Upper lobe of right lung (tissue), 1 donor: ENCODE measurements around the gene GALR2. TPM values are rescaled to one million over a fixed set of nuclear protein-coding genes. Genes with fewer than 3 reads are reported as not detected.
"Not testable (repeated sequence)": the region's sequence is repeated elsewhere in the genome, so short reads cannot be mapped to it uniquely, and the experiment has no call there.

Experiments used
- ATAC-seq: fragments of 200-7000 bp; cut with Tn5 transposase; one replicate; pipeline ENCODE4 v1.9.1; 2020; ENCODE audit warnings: mild to moderate bottlenecking, moderate library complexity
- DNase-seq: peaks from one replicate; pipeline ENCODE4 v3.0.0-alpha.2; 2020
- H3K27ac ChIP-seq: fragments of 200-600 bp; one replicate; pipeline ENCODE4 v1.8.0; 2022
- H3K27me3 ChIP-seq: fragments of 200-600 bp; one replicate; pipeline ENCODE4 v1.8.0; 2022; ENCODE audit warnings: mild to moderate bottlenecking
- H3K36me3 ChIP-seq: fragments of 200-600 bp; one replicate; pipeline ENCODE4 v1.8.0; 2022
- H3K4me1 ChIP-seq: fragments of 200-600 bp; one replicate; pipeline ENCODE4 v1.8.0; 2022
- H3K4me3 ChIP-seq: fragments of 200-600 bp; one replicate; pipeline ENCODE4 v1.8.0; 2022; ENCODE audit warnings: mild to moderate bottlenecking
- H3K9me3 ChIP-seq: fragments of 200-600 bp; one replicate; pipeline ENCODE4 v1.8.0; 2022
- intact Hi-C: fragments of 100-400 bp; cut with DNase I; formaldehyde crosslinking; loops from one replicate; pipeline ENCODE4 v1.11.0; 2022
- total RNA-seq: library from RNA; stranded (reverse); fragmentation: NEBNext Ultra II Directional; extraction: Animal tissue kit (Norgen Biotek cat#: 25700); gene quantifications from one replicate; pipeline ENCODE4 v1.2.1, GENCODE V29; 2021
- TF ChIP-seq, protein P1 (sequence below): fragments of 200-600 bp; IDR thresholded peaks from one replicate; pipeline ENCODE4 v1.8.0; 2022; ENCODE audit warnings: antibody characterized with exemption
- donor health status: DM: no; HTN: yes; CAD: no; lungs with severe emphysema.

The GALR2 gene
- total RNA-seq, 1 donor from 2014 or later = not detected

DNA sequence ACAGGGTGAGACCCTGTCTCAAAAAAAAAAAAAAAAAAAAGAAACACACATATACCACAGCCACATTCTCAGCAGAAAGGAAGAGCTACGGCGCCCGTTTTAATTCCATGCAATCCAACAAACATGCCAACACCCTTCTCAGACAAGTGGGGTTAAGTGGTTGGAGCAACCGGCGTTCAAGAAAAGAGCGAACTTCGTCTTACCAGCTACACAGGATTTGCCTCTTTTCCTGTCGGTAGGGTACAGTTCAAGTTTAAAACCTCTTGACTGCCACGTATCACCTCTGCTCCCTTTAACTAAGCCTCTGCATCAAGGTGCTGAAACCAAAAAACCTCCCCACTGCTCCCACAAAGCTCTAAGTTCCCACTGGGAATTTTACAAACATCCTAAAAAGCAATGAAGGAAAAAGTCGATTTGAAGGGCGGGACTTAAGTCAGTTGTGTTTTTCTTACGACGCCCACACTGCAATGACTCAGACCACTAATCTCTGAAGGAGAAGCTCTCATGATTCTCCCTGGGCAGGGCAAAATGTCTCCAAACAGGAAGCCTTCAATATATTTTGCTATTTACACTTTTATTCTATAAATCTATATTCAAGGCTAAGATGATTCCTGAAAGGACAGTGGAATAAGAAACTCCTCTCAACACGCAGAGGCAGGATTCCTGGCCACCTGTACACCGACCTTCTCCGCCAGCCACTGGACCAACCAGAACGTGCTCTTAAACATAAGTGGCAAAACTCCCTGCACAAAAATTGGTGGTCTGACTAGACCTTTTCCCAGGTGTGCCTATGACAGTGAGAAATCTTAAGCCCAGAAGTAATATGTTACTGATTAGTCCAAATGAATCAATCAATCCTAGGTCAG is 21.1 kb upstream of the GALR2 start:
- DNase-seq (no peak), ATAC-seq (peak; percentile 63)
- Histone ChIP-seq H3K4me1 (peaks cover 20% of the 10 kb centered on the region), H3K36me3 (peaks cover 94% of the 10 kb centered on the region), H3K4me3 (peak overlapping the region; percentile 3), H3K27me3 (no peaks in the 10 kb centered on the region), H3K27ac (peak overlapping the region; percentile 80), H3K9me3 (no peaks in the 10 kb centered on the region)
- TF ChIP-seq, protein P1, sequence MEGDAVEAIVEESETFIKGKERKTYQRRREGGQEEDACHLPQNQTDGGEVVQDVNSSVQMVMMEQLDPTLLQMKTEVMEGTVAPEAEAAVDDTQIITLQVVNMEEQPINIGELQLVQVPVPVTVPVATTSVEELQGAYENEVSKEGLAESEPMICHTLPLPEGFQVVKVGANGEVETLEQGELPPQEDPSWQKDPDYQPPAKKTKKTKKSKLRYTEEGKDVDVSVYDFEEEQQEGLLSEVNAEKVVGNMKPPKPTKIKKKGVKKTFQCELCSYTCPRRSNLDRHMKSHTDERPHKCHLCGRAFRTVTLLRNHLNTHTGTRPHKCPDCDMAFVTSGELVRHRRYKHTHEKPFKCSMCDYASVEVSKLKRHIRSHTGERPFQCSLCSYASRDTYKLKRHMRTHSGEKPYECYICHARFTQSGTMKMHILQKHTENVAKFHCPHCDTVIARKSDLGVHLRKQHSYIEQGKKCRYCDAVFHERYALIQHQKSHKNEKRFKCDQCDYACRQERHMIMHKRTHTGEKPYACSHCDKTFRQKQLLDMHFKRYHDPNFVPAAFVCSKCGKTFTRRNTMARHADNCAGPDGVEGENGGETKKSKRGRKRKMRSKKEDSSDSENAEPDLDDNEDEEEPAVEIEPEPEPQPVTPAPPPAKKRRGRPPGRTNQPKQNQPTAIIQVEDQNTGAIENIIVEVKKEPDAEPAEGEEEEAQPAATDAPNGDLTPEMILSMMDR = no peak
- intact Hi-C loops = no loop called here

GRCh38 chr17:76054112-76054476 is 20.5 kb upstream of the GALR2 start:
- Histone ChIP-seq H3K4me1 (peaks cover 20% of the 10 kb centered on the region), H3K36me3 (peaks cover 94% of the 10 kb centered on the region), H3K9me3 (no peaks in the 10 kb centered on the region), H3K27me3 (no peaks in the 10 kb centered on the region), H3K27ac (peak overlapping the region; percentile 80), H3K4me3 (no peak overlapping the region)
- DNase-seq = no peak
- TF ChIP-seq, protein P1 = no peak
- ATAC-seq = peak; percentile 66
- intact Hi-C loops = no loop called here

GRCh38 chr17:76056882-76057281 is 17.7 kb upstream of the GALR2 start:
- peaks cover 9% of the 10 kb centered on the region for H3K4me1 ChIP-seq
- no peak overlapping the region for H3K4me3 ChIP-seq
- TF ChIP-seq, protein P1 = no peak
- no peaks in the 10 kb centered on the region for H3K9me3 ChIP-seq
- peaks cover 94% of the 10 kb centered on the region for H3K36me3 ChIP-seq
- H3K27me3 ChIP-seq = no peaks in the 10 kb centered on the region
- H3K27ac ChIP-seq = no peak overlapping the region
- ATAC-seq (peak; percentile 62), DNase-seq (peak; percentile 31)
- intact Hi-C loops = no loop called here

- H3K36me3 ChIP-seq = peaks cover 97% of the 10 kb centered on the region
- H3K27ac ChIP-seq, H3K4me3 ChIP-seq, ATAC-seq, H3K4me1 ChIP-seq, H3K9me3 ChIP-seq, H3K27me3 ChIP-seq, intact Hi-C loops: not testable (repeated sequence)
- peak; percentile 19 for DNase-seq
These were observed 16.3 kb upstream of the GALR2 start for GRCh38 chr17:76058264-76058663.

DNA sequence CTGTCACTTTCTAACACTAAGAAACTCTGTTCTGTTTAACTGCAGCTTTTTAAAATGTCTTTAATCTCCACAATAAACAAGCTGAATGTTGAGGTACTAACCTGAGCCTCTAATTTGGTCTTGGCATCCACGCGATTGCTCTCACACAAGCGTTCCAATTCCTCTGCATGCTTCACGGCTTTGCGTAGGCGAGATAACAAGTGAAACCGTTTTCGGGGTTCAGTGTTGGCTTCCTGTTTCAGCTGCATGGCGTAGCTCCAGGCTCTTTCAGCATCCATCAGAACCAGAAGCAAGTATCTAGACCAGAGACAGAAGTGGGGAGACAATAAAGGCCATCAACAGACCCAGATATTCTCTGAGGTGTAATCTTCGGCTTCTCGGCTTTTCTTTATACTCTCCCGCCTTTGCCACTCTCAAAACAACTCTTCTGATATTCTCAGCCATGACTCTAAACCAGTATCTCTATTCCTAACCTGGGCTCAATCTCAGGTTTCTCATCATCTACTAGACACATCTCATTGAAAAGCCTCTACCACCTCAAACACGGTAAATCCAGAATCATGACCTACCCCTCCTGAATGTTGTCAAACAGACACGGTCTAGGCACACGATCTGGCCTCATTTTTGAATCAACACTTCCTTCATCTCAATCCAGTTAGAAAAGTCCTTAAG is 10.6 kb upstream of the GALR2 start:
- no peak overlapping the region for H3K4me3 ChIP-seq
- H3K36me3 ChIP-seq = peaks cover 97% of the 10 kb centered on the region
- no peaks in the 10 kb centered on the region for H3K9me3 ChIP-seq
- TF ChIP-seq, protein P1 = no peak
- no peak overlapping the region for H3K27ac ChIP-seq
- ATAC-seq (no peak), DNase-seq (peak; percentile 3)
- no peaks in the 10 kb centered on the region for H3K27me3 ChIP-seq
- no peaks in the 10 kb centered on the region for H3K4me1 ChIP-seq
- intact Hi-C loops = no loop called here

DNA sequence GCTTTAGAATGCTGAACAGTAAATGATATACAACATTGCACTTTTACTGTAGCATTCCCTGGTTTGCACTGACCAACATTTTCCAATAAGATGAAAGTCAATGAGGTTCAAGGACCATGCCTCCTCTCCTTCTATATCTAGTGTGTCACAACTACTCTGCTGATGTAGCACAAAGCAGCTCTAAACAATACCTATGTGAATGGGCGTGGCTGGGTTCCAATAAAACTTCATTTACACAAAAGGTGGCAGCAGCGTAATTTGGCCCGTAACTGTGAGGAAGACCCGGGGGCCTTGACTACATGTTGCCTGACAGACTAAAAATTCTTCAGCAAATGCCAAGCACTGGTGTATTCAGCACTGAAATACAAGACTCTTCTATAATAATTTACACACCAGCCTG is 8.8 kb upstream of the GALR2 start:
- Histone ChIP-seq H3K9me3 (no peaks in the 10 kb centered on the region), H3K27ac (no peak overlapping the region), H3K36me3 (peaks cover 94% of the 10 kb centered on the region), H3K4me1 (peaks cover 7% of the 10 kb centered on the region), H3K27me3 (no peaks in the 10 kb centered on the region), H3K4me3 (no peak overlapping the region)
- DNase-seq = peak; percentile 5
- intact Hi-C loops = no loop called here
- TF ChIP-seq, protein P1 = no peak
- no peak for ATAC-seq
